ENCODE measurements around the gene SHD.
"Not testable (repeated sequence)": the region's sequence is repeated elsewhere in the genome, so short reads cannot be mapped to it uniquely, and the experiment has no call there.

The SHD gene

DNA sequence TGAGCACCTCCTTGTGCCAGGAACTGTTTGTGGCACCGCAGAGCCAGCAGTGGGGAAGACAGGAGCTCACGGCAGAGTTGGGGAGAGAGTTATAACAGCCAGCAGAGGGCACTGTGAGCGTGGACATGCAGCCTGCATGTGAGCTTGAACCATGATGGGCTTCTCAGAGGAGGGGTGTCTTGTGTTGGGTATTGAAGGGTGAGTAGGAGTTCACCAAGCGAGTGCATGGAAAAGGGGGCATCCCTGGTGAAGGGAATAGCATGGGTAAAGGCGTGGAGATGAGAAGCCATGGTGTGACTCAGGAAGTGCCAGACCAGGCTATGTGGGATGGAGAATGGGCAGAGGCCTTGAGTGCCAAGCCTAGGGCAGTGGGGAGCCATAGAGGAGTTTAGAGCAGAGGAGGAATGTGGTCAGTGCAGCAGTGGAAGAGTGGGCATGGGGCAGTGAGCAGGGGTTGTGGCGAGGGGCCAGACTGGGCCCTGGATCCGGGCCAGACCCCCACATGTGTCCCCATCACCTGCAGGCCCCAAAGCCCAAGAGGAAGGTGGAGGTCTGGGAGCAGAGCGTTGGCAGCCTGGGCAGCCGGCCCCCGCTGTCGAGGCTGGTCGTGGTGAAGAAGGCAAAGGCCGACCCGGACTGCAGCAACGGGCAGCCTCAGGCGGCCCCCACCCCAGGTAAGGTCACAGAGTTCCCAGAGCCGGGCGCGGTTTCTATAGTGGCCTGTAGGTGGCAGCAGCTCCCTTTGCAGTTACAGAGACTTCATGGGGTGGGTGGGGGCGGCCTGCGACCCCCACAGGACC is 11.8 kb upstream of the SHD start:
- peak; percentile 70 for DNase-seq

GRCh38 chr19:4267901-4268815 is 10.9 kb upstream of the SHD start:
- no peak for DNase-seq

DNA sequence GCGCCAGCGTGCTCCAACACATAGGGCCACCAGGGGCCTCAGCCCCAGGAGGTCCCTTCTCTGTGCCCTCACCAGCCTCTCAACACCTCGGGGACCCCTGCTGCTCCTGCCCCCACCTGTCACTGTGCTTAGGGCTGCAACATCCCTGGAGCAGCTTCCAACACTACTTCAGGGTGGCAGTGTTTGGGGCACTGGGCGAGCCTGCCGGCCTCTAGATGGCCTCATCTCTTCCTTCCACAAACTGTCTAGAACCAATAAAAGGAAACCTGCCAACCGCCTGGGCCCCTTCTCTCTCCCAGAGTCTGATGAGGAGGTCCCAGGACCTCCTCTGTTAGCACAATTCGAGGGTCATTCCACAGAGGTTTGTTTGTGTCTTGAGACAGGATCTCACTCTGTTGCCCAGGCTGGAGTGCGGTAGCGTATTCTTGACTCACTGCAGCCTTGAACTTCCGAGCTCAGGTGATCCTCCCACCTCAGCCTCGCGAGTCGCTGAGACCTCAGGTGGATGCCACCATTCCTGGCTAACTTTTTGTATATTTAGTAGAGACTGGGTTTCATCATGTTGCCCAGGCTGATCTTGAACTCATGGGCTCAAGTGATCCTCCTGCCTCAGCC is 10.1 kb upstream of the SHD start:
- no peak for DNase-seq

- no peak for DNase-seq
Observed at GRCh38 chr19:4272894-4273293, 6.2 kb upstream of the SHD start.

GRCh38 chr19:4274321-4274686 is 4.8 kb upstream of the SHD start:
- not testable (repeated sequence) for DNase-seq

- DNase-seq: no peak
Observed at GRCh38 chr19:4277191-4277696, 1.8 kb upstream of the SHD start.

GRCh38 chr19:4278010-4278409 is 1.1 kb upstream of the SHD start:
- no peak for DNase-seq

GRCh38 chr19:4279267-4279529 is 132 bp downstream of the SHD start:
- DNase-seq: no peak

GRCh38 chr19:4279530-4280422 is 710 bp downstream of the SHD start:
- DNase-seq: no peak

GRCh38 chr19:4284176-4284958 is 5.3 kb downstream of the SHD start:
- no peak for DNase-seq

DNA sequence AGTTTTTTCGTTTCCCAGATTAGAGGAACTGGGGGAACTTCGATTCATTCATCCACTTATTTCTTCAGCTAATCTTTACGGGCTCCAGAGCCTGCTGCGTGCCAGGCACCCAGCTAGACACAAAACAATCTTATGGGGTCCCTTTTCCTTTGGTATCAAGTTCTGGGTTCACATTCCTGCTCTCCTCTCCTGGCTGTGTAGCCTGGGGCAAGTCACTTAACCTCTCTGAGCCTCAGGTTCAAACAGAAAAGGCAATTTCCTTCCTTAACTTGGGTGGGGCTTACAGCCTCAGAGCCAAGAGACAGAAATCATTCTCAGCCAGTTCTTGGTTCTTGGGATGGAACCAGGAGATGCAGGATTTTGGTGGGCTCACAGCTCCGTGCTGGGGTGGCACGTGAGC is 5.9 kb downstream of the SHD start:
- DNase-seq: no peak

- DNase-seq: not testable (repeated sequence)
Observed at GRCh38 chr19:4286141-4286540, 7.1 kb downstream of the SHD start.

- DNase-seq: no peak
Observed at GRCh38 chr19:4288091-4288777, 9.2 kb downstream of the SHD start.

GRCh38 chr19:4291184-4291732 is 12.2 kb downstream of the SHD start:
- no peak for DNase-seq

DNA sequence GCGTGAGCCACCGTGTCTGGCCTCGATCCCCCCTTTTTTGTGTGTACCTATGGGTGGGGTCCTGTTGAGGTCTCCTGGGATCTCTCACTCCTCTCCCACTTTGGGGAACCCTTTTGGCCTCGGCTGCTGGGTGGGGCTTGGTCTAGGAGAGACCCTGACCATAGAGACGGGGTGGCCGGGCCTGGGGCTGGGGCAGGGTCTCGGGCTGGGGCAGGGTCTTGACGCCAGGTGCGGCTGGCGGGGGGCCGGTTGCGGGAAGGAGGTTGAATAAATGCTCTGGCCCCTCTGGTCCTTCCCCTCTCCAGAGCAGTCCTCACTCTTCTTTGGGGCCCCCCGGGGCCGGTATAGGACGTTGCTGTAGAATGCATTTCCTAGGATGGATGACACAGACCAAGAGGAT is 13.4 kb downstream of the SHD start:
- DNase-seq: no peak

- no peak for DNase-seq
Observed at GRCh38 chr19:4294389-4294788, 15.3 kb downstream of the SHD start.

DNA sequence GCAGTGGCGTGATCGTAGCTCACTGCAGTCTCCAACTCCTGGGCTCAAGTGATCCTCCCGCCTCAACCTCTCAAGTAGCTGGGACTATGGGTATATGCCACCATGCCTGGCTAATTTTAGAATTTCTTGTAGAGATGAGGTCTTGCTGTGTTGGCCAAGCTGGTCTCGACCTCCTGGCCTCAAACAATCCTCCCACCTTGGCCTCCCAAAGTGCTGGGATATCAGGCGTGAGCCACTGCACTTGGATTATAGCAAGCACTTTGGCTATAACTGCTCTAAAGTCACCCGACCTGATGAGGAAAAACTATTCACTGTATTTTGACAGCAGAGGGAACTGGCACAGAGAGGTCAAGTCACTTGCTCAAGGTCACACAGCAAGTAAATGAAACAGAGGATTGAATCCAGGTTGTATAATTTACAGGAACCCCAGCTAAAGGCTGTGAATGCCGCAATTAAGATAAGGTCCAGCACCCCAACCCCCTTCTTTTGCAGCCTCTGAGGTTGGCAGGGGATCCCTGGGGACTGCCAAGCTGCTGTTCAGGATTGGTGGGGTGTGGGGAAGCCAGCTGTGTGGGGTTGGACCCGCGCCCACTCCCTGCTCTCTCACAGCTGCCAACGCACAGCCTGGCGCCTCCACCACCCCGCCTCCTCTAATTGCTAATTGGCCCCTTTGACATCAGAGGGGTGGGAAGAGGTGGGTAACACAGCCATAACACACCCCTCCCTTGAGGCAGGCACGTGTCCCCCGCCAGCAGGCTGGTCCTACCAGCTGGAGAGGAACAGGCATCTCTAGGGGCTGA is 17.1 kb downstream of the SHD start:
- no peak for DNase-seq

DNA sequence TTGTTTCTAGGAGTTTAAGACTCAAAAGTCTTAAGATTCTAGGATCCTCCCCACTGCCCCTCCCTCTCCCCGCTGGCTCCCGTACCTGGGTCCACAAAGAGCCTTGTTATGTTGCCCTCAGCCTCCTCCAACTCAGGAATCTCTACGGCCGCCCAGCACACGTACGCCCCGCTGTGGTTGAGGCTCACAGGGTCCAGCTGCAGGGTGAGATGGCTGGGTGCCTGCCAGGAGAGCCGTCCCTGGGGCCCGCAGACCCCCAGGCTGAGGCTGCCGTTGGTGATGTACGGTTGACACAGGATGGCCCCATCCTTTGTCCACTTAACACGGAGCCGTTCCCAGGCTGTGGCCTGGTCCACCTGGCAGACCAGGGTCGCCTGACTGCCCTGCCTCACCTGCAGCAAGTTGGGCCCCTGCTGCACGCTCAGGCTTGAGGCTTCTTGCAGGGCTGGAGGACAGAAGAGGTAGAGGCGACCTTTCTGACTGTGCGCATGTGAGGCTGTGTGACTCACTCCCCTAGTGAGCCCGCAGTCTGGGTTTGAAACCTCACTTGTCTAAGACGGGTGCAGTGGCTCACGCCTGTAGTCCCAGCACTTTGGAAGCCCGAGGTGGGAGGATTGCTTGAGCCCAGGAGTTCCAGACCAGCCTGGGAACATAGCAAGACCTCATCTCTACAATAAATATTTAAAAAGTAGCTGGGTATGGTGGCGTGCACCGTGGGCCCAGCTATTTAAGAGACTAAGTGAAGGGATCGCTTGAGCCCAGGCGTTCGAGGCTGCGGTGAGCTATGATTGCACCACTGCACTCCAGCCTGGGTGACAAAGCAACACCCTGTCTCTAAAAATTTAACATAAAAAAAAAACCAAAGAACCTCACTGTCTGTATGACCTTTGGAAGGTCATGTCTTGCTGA is 19.1 kb downstream of the SHD start:
- peak; percentile 26 for DNase-seq
